NCI-H1694 treated with DMSO at 0.1 percent for 48 hours (cell line): Measurements from ENCODE around the gene EIPR1.
"Not testable (repeated sequence)": the region's sequence is repeated elsewhere in the genome, so short reads cannot be mapped to it uniquely, and the experiment has no call there.

ENCODE experiments used
- DNase-seq: peaks from one replicate; lab custom pipeline; 2025; lab: John Stamatoyannopoulos, UW

The EIPR1 gene

GRCh38 chr2:3286646-3287036 is 91.0 kb downstream of the EIPR1 start:
- DNase-seq = not testable (repeated sequence)

- no peak for DNase-seq
Measured at GRCh38 chr2:3285901-3286645, 91.5 kb downstream of the EIPR1 start.

GRCh38 chr2:3284657-3285630 is 92.7 kb downstream of the EIPR1 start:
- DNase-seq = no peak

- not testable (repeated sequence) for DNase-seq
Measured at GRCh38 chr2:3283876-3284656, 93.6 kb downstream of the EIPR1 start.

GRCh38 chr2:3283206-3283605 is 94.4 kb downstream of the EIPR1 start:
- no peak for DNase-seq

GRCh38 chr2:3282056-3282998 is 95.3 kb downstream of the EIPR1 start:
- peak; percentile 100 for DNase-seq

DNA sequence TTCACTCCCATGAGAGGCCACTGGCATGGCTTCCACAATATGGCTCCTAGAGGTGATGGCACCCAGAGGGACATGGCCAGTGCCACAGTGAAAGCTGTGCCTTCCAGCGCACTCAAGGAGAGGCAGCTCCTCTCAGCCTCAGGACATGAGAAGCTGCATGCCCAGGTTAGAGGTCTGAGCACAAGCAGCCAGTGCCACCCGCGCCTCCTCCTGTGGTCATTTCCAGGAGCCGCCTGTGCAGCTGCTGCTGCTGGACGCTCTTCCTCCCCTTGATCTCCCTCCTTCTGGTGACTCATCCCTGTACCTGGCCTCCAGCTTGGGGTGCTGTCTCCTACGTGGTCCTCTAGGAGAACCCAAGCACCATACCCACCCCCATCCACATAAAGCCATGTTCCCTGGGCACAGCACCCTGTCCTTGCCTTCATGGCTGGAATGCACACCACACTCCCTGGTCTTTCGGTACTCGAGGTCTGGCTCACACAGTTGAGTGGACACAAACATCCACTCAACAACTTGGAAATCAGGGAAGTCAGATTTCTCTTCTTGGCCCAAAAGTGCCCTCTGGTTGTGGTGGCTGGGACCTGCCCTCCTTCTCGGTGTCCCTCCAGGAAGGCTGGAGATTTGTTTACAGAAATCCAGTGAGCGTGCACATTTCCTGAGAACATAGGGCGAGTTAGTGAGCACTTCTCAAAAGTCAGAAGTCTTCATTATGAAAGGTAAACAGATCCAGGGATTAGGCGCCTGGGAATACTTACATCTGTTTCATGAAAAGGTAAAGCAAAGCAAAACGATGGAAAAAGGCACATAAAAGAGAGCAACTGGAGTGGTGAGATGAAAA is 96.7 kb downstream of the EIPR1 start:
- no peak for DNase-seq

DNA sequence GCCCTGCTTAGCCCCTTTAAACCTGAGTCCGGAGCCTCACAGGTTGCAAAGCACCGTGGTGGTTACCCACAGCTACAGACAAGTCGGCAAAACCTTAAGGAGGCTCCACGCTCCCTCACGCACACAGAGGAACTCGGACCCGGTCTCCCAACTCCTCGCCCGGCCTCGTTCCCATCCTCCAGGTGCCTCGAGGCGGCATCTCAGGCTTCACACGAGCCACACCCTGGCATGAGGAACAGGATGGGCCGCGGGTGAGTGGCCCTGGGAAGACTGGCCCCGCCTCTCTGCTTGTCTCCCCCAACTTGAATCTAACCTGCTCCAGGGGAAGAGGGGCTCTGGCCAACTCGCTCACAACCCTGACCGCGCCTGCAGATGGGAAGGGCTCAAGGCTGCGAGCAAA is 97.4 kb downstream of the EIPR1 start:
- no peak for DNase-seq

- no peak for DNase-seq
Measured at GRCh38 chr2:3279236-3279960, 98.2 kb downstream of the EIPR1 start.

DNA sequence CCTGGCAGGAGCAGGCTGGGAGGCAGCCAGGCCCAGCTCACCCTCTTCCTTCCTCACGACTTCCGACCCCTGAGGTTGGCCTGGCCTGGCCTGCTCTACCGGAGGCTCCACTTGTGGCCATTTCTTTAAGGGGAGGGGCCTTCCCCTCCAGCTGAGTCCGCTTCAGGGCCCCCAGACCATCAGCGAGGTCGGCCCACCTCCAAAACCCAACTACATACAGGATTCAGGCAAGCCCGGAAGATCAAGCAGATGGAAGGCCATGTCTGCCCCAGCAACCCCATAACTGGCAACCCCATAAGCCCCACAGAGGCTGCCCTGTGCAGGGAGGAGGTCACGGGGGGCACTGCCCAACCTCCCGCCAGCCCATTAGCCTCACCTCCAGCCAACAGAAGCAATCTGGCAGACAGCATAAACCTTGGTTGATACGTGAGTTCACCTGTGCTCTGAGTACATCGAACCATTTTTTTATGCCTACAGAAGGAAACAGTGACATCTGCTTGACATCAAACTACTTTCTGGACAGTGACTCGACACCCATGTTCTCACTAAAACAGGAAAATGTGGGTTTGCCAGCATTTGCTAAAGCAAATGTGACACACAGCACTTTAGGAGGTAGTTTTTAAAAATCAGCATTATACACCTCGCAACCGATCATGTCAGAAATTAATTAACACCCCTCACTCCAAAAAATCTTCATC is 98.9 kb downstream of the EIPR1 start:
- no peak for DNase-seq

DNA sequence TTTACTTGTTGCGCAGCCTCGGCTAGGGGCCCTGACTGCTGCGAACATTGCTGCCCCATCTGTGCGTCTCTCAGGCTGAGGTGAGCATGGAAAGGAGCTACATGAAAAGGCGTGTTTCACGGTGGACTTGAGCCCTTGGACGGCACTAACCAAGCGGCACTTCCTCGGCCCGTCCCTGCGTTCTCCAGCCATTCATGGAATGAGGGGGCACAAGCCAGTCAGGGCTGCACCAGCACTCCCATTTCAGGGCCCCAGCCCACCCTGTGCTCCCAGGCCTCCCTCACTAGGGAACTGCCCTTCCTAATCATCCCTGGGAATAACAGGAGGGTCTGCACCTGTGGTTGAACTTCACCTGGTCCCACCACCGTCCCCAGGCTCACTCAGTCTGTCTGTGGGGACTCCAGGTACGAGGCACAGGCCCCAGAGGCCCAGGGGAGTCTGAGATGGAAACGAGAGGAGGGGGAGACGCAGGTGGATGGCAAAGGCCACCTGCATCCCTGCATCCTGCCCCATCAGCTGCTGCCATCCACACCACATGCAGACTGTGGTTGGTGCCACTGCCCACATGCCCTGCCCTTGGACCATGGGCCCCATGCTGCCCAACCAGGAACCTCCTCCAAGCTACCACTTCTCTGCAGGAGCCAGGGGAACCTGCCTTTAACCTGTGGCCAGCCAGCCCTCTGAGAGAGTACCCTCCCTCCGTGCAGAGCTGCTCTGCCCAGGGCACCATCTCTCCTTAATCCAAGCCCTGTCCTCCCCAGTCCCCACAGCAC is 99.7 kb downstream of the EIPR1 start:
- no peak for DNase-seq

DNA sequence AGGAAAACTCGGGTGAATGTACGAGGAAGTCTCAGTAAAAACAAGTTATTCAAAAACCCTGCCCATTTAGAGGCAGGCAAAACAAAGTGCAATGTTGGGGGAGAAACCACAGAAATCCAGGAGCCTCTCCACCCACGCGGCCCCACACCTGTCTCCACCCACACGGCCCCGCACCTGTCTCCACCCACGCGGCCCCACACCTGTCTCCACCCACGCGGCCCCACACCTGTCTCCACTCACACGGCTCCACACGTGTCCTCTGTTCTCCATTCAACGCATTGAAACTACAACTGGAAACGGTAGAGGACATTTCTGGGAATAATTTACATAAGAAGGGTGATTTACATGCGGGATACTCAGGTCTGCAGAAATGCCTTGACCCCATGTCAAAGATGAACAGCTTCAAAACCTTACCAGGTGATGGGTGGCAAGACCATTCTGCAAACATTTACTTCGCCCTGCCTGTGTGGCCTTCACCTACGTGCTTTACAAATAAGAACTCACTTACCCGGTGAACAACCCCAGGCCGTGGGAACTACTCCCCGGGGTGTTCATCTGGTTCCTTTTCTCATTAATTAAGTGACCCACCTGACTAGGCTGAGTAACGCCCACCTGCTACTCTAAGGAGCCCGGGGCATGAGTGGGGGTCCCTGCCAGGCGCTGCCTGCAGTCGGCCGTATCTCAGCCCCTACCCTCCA is 100.4 kb downstream of the EIPR1 start:
- no peak for DNase-seq

- DNase-seq = no peak
Measured at GRCh38 chr2:3272761-3273160, 104.9 kb downstream of the EIPR1 start.

GRCh38 chr2:3270095-3270478 is 107.5 kb downstream of the EIPR1 start:
- DNase-seq = no peak

- no peak for DNase-seq
Measured at GRCh38 chr2:3269425-3270094, 108.1 kb downstream of the EIPR1 start.

DNA sequence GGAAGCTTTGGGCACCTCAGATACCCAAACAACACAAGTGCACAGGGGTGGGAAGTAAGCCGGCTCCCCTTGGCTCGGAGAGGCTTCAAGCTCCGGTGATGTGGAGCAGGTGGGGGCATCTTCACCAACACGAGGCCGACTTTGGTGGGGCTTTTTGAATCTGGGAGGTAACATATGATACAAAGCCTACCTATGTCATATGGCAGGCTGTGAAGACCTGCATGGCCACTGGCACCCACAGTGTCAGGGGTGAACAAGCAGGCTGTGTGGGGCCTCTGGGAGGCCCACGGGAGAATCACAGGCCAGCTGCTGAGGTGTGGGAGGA is 109.0 kb downstream of the EIPR1 start:
- no peak for DNase-seq
